ENCODE data around the gene SLC7A4.
"Not testable (repeated sequence)": the region's sequence is repeated elsewhere in the genome, so short reads cannot be mapped to it uniquely, and the experiment has no call there.

The SLC7A4 gene

GRCh38 chr22:21032037-21032867, at the start of gene SLC7A4:
SLC7A4 (minus strand) TSS chr22:21032561; CDS start chr22:21031812, 749 bp downstream.
- DNase-seq (ENCODE audit: low spot score): no peak

- DNase-seq (ENCODE audit: low spot score): no peak
Measured at GRCh38 chr22:21080435-21081137, 48.2 kb upstream of the SLC7A4 start.

- DNase-seq (ENCODE audit: low spot score): no peak
Measured at GRCh38 chr22:21079493-21079892, 47.1 kb upstream of the SLC7A4 start.

- no peak for DNase-seq (ENCODE audit: low spot score)
Measured at GRCh38 chr22:21078916-21079315, 46.6 kb upstream of the SLC7A4 start.

GRCh38 chr22:21077884-21078508, 45.6 kb upstream of the SLC7A4 start:
- no peak for DNase-seq (ENCODE audit: low spot score)

- DNase-seq (ENCODE audit: low spot score): no peak
Measured at GRCh38 chr22:21076912-21077625, 44.7 kb upstream of the SLC7A4 start.

GRCh38 chr22:21075516-21076138, 43.3 kb upstream of the SLC7A4 start:
- DNase-seq (ENCODE audit: low spot score): no peak

- peak; percentile 91 for DNase-seq (ENCODE audit: low spot score)
Measured at GRCh38 chr22:21074102-21074715, 41.8 kb upstream of the SLC7A4 start.

GRCh38 chr22:21073482-21073881, 41.1 kb upstream of the SLC7A4 start:
- DNase-seq (ENCODE audit: low spot score): no peak

- DNase-seq (ENCODE audit: low spot score): no peak
Measured at GRCh38 chr22:21073023-21073422, 40.7 kb upstream of the SLC7A4 start.

- not testable (repeated sequence) for DNase-seq (ENCODE audit: low spot score)
Measured at GRCh38 chr22:21071796-21072195, 39.4 kb upstream of the SLC7A4 start.

GRCh38 chr22:21070690-21071615, 38.6 kb upstream of the SLC7A4 start:
- no peak for DNase-seq (ENCODE audit: low spot score)

- no peak for DNase-seq (ENCODE audit: low spot score)
Measured at GRCh38 chr22:21069375-21069774, 37.0 kb upstream of the SLC7A4 start.

- no peak for DNase-seq (ENCODE audit: low spot score)
Measured at GRCh38 chr22:21068681-21069276, 36.4 kb upstream of the SLC7A4 start.

- DNase-seq (ENCODE audit: low spot score): no peak
Measured at GRCh38 chr22:21067901-21068680, 35.7 kb upstream of the SLC7A4 start.

GRCh38 chr22:21067075-21067900, 34.9 kb upstream of the SLC7A4 start:
- DNase-seq (ENCODE audit: low spot score): no peak

- no peak for DNase-seq (ENCODE audit: low spot score)
Measured at GRCh38 chr22:21064917-21065864, 32.8 kb upstream of the SLC7A4 start.

Measured in AG08396 (cell line).